NCI-H128 (cell line): ENCODE results near the gene DST.

Experiments
- DNase-seq: peaks from one replicate; lab custom pipeline; 2025; ENCODE audit not compliant: unreplicated experiment; lab: John Stamatoyannopoulos, UW

The DST gene

GRCh38 chr6:56624728-56625069 is 18.0 kb downstream of the DST start:
- no peak for DNase-seq

GRCh38 chr6:56624046-56624727 is 18.5 kb downstream of the DST start:
- no peak for DNase-seq

DNA sequence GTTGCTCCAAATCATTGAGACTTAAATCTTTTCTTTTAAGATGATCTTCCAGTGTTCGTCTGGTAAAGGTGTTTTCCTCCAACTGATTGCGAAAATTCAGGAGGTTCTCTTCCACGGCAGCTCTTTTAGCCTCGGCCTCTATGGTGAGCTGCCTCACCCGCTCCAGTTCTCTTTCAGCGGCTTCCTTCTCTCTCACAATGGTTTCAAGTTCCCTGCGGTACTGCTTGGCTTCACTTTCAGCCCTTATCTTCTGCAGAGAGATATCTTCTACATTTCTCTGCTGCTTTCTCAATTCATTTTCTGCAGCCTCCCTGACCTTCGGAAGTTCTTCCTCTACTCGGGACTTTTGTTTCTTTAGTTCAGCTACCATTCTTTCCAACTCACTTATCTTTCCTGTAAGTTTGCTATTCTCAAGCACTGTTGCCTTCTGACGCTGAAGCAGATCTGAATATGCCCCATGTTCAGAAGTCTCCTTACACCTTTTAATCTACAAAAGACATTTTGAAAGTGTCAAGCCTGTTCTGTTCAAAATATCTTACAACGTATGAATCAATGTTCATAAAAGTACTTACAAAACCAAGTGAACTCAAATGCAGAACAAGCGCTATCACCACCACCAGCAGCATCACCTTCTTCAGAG is 22.3 kb downstream of the DST start:
- no peak for DNase-seq

DNA sequence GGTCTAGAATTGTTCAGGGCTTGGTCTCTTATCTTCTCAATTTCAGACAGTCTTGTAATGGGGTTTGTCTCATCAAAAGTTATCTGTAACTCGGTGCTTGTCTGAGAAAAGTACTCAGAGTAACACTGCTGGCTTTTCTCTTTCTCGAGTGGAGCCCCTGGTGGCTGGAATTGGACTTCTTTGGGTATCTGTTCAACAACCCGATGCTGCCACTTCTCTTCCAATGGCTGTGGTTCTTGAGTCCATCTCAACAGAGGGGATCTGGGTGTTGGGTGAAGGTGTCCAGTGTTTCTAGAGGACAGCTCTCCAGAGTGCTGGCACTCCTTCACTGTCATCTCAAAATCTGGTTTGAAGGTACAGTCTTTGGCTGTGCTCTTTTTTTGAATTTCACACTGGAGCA is 24.6 kb downstream of the DST start:
- no peak for DNase-seq

- DNase-seq = no peak
Measured at GRCh38 chr6:56616967-56617366, 25.7 kb downstream of the DST start.

DNA sequence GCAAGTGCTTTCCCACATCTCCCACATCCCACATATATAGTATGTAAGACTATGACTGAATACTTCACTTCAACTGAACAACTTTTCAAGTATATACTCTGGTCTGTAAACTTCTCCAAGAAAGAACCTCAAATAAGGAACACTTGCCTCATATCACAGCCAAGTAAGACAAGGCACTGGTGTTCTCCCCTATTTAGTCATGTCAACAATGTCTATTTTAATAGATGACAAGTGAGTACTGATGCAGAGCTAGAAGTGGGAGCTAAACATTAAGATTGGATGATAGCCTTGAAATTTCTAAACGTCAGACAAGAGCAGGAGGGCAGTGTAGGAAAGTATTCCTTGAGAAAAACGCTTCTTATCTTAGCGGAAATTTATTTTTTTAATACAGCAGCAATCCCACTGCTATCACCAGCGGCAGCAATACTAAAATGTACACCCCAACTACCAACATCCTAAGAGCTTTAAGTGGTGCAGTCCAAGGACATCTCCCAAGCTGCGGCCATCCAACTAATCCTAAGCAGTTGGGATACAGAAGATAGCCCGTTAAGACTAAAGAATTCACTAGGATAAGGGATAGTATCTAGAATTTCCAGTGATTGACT is 29.3 kb downstream of the DST start:
- DNase-seq = no peak

GRCh38 chr6:56608332-56608731 is 34.4 kb downstream of the DST start:
- DNase-seq = no peak

DNA sequence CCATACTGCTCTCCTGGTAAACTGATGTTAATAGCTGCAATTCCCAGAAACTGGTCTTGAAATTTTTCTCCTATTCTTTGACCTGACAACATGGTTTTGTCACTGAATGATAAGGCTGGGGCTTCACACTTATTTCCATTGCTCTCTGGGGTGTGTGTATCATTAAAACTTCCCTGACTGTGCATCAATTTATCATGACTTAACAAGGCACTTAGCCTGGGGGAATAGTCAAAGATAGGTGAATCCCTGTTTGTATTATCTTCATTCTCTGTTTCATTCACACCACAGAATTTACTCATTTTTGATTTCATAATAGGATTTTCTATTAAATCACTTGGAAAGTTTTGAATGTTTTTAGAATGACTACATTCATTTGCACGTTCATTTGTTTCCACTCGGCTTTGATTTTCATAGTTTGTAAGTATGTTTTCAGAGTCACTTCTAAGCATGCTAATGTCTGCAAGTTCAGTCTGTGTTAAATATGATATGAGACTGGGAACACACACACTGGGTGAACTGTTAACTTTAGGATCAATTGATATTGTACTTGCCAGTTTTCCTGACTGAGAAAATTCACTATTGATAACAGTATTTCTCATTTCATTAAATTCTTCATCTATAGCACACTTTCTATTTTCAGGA is 35.5 kb downstream of the DST start:
- DNase-seq = no peak

- no peak for DNase-seq
Measured at GRCh38 chr6:56605435-56605834, 37.3 kb downstream of the DST start.

DNA sequence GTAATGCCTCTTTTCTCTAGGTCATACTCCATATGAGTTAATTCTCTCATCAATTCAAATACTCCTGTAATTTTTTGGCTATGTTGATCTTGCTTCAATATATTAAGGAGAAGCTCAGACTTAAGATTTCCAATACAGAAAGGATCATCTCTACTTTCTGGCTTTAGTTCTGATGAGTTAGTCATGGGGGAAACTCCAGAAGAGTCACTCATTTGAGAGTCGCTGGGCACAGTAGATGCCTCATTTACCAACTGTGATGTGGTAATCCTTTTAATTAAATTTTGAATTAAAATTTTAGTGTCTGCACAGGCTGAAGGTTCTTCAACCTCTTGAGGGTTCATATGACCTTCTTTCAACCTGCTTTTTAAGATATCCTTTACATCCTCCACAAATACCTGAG is 38.5 kb downstream of the DST start:
- DNase-seq = no peak

DNA sequence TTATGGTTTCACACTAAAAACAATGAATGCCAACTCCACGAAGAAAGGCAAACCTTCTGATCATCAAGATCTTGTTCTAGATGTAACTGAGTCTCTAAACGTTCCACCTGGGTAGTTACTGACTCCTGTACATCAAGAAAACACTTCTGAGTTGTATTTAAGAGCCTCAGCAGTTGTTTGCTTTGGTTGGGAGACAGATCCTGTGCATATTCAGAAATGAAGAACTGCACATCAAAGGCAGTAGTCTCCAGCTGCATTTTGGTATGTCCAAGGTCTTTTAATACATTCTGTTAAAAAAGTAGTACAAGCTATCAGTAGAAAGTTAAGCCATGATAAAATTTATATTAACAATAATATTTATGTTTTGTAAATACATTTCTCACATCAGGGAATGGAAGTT is 41.3 kb downstream of the DST start:
- no peak for DNase-seq

DNA sequence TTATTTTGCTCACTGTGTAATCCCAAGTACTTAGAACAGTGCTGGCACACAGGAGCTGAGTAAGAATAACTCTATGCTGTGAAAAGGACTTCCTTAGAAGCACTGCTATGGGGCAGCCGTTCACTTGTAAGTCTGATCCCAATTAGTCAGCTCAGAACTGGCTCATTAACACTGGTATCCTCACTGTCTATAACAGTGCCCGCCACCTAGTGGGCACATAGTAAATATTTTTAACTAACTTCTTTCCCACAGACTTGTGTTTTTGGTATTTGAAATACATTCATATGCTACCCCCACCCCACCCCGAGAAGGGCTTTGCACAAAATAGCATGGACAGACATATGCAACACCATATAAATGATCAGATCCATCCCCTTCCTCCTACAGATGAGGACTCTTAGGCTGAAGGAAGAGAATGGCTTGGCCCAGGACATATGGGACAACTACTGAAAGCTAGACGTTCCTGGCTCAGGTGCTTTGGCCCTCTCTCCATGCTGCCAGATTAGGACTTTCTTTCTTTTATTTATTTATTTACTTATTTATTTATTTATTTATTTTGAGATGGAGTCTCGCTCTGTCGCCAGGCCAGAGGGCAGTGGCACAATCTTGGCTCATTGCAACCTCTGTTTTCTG is 47.1 kb downstream of the DST start:
- peak; percentile 5 for DNase-seq

DNA sequence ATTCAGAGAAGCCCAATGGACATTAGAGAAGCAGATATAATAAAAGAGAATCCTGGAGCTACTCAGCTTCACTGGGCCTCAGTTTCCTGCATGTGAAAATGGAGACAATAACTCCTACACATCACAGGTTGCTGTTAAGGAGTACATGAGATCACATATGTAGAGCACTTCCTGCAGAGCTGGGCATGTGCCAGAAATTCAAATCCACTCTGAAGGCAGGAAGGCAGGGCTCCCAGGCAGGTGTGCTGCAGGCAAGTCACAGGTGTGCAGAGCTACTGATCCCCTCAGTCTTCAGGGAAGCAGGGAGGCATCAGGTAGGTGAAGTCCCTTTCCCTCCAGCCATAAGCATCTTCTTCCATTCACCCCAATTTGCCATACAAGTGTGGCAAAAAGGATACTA is 48.0 kb downstream of the DST start:
- peak; percentile 41 for DNase-seq

DNA sequence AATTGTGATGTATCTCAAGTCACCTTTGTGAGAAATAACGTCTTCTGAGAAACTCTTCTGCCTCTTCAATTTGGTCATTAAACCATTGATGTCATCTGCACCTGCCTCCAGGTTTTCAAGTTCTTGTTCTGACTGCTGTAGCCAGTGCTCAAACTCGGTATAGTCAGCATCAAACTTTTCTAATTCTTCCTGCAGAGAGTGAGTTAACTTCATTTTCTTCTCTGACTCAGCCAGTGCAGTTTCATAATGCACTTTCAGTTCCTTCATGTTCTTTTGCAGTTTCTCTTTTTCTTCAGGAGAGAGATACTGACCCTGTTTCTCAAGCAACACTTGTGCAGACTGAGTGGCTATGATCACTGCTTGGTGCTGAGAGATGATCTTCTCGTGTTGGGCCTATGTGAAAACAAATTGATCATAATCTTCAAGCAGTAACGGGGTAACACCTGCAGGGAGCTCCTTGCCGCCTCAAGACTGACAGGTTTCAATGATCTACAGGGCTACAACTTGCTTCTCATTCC is 48.8 kb downstream of the DST start:
- DNase-seq = no peak

- DNase-seq = no peak
Measured at GRCh38 chr6:56582236-56582635, 60.5 kb downstream of the DST start.

- no peak for DNase-seq
Measured at GRCh38 chr6:56581296-56581925, 61.3 kb downstream of the DST start.

DNA sequence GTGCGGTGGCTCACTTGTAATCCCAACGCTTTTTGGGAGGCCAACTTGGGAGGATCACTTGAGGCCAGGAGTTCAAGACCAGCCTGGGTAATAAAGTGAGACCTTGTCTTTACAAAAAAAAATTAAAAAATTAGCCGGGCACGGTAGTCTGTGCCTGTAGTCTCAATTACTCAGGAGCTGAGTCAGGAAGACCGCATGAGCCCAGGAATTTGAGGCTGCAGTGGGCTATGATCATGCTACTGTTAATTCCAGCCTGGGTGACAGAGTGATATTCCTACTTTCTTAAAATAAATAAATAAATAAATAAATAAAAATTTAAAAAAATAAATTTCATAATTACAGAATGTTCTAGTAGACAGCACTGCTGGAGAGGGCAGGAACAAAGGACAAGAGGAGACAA is 62.4 kb downstream of the DST start:
- DNase-seq = no peak

GRCh38 chr6:56579155-56579851 is 63.4 kb downstream of the DST start:
- no peak for DNase-seq

DNA sequence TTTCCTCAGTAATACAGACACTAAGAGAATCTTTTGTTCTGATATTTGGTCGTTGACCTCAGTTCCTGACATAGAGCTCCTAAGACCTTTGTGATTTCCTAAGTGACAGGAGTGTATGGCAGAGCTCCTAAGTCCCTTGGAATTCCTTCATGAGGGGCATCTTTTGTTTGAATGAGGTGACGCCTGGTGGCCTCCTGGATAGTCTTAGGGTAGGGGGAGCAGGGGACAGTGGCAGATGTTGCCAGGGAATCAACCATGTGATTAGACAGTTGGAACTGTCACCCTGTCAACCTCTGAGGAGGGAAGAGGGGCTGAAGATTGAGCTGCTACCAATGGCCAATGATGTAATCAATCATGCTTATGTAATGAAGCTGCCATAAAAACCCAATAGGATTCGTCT is 67.0 kb downstream of the DST start:
- no peak for DNase-seq

- no peak for DNase-seq
Measured at GRCh38 chr6:56574292-56574691, 68.4 kb downstream of the DST start.

DNA sequence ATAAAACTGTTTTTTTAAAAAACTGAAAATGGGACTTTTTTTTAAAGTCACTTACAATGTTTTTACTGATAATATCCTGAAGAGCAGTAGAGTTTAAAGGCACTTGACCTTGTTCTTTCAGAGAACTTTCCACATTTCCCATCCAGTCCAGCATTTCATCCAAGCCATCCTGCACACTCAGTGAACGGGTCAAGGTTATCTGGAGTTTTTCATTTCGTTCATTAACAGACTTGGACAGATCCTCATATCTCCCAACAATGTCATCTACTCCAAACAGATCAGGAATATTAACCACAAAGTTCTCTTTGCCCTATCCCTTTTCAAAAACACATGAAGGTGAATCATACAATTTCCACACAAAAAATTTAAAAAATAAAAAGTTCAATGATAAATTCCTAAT is 69.1 kb downstream of the DST start:
- no peak for DNase-seq
